Testis (tissue), 2 donors: ENCODE data around the gene ADD3.

Experiments
- POLR2A ChIP-seq: fragments of 450-650 bp; IDR thresholded peaks from one replicate; pipeline ENCODE4 v1.6.1; 2017; ENCODE audit warnings: antibody characterized with exemption, mild to moderate bottlenecking, moderate library complexity
- TF ChIP-seq, protein P1 (sequence below), 3 experiments: fragments of 450-650 bp in 2 of 3; fragments of 200-600 bp in 1 of 3; sonication (generic) in 1 of 3; IDR thresholded peaks; one replicate each; pipeline ENCODE4 v1.5.1; 2016 to 2019; ENCODE audit warnings: antibody characterized with exemption in 3 of 3, mild to moderate bottlenecking in 2 of 3, moderate library complexity in 1 of 3

DNA sequence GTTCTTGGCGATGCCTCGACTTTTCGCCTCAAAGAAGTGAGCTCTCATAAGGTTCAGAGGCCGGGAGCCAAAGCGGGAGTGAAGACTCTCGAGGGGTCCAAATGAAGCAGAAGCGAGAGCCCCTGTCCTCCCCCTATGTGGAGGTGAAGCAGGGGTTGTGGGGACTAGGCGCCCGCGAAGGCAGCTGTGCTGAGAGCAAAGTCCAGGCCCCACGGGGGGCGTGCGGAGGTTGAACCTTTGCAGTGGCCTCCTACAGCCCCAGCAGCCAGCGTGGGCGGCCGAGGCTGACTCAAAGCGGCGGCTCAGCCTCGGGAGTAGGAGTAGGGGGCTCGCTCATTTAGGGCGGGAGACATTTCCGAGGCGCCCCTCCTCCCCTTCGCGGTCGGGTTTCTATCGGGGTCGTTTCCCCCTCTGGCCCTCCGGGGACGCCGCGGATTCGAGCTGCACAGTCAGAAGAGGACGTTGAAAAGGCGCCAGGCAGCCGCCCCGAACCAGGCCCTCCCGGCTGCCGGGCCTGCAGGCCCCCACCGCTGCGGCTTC, 553 bp upstream of the ADD3 start:
- no peak for TF ChIP-seq POLR2A
- TF ChIP-seq, protein P1, sequence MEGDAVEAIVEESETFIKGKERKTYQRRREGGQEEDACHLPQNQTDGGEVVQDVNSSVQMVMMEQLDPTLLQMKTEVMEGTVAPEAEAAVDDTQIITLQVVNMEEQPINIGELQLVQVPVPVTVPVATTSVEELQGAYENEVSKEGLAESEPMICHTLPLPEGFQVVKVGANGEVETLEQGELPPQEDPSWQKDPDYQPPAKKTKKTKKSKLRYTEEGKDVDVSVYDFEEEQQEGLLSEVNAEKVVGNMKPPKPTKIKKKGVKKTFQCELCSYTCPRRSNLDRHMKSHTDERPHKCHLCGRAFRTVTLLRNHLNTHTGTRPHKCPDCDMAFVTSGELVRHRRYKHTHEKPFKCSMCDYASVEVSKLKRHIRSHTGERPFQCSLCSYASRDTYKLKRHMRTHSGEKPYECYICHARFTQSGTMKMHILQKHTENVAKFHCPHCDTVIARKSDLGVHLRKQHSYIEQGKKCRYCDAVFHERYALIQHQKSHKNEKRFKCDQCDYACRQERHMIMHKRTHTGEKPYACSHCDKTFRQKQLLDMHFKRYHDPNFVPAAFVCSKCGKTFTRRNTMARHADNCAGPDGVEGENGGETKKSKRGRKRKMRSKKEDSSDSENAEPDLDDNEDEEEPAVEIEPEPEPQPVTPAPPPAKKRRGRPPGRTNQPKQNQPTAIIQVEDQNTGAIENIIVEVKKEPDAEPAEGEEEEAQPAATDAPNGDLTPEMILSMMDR (IDR thresholded peaks at IDR 0.05), result no peak
